Adipose tissue (tissue), 3 donors: ENCODE measurements around the gene BAZ2B. TPM values are rescaled to one million over a fixed set of nuclear protein-coding genes. Genes with fewer than 3 reads are reported as not detected.

Source experiments
- H3K27ac ChIP-seq: one replicate; pipeline ENCODE4 v1.5.1; 2013; ENCODE audit warnings: low read depth, low read length
- WGBS, 3 donors: extraction: QIAGEN DNeasy Blood & Tissue Kit; methylation state at CpG; one replicate each; pipeline ENCODE4 v1.1.7; 2013; 5-methylcytosine and 5-hydroxymethylcytosine counted together
- polyA plus RNA-seq, 3 donors: library from polyadenylated mRNA; stranded (reverse); fragments of 200-250 nt; gene quantifications; one replicate each; pipeline ENCODE4 v1.2.3, GENCODE V29; 2013
- donor health status: healthy with polysubstance abuse.
- donor health status: Bipolar disorder and iron deficiency.
- donor health status: healthy.

The BAZ2B gene
- polyA plus RNA-seq, 3 donors: 10.6 to 21.9 (median 16.3) TPM

DNA sequence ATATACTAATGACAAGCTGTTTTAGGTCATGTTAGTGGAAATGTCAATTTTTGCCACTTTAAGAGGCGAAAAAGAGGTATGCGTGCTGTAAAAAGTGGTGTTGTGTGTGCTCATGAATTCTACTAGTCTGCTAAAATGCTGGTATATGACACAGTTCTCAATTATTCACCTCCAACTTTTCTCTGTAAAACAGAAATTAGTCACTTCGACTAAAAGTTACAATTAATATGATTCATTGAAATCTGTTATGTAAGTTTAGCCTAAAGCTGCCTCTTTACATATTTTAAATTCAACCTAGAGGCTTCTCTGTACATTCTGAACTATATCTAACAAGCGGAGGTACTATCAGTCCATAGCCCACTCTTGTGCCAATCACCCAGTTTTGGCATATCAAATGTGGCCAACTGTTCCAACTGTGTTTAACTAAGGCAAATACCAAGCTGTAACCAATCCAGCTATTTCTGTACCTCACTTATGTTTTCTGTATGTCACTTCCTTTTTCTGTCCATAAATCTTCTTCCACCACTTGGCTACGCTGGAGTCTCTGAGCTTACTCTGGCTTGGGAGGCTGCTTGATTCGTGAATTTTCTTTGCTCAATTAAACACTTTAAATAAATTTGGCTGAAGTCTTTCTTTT, 20.8 kb downstream of the BAZ2B start:
- no peak overlapping the region for H3K27ac ChIP-seq
- WGBS, 3 donors: 64 to 75% (median 66%) methylated on average over 6 of the region's 6 CpGs

DNA sequence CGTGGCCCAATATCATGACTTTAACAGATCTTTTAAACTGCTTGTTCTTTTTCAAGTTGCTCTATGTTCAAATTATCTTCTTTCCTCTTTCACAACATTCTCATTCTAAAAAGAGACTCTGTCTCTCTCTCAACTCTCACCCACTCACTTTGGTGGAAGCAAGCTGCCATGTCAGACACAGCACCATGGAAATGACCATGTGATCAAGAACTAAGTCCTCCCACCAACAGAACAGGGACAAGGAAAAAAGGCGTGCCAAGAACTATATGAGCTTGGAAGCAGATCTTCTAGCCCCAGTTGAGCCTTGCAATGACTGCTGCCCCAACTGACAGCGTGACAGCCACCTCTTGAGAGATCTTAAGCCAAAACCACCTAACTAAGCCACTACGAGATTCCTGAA, 23.9 kb downstream of the BAZ2B start:
- 67 to 72% (median 67%) methylated on average over 4 of the region's 4 CpGs for WGBS, 3 donors

DNA sequence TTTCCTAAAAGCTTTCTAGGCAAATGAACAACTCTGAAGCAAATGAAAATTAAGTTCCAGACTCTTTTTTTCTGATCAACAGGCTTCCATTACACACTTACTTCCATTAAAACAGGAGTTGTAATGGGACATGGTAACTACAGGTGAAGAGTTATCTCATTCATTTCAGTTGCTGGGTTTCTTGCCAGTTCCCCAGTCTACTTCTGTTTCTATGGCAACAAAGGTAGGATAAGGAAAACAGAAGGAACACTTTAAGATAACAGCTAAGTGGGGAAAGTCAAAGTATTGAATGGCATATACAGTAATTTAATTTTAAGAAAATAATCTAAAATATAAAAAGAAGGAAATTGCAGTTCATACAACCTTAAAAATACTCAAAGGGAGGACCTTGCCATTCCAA, 25.1 kb downstream of the BAZ2B start:
- no peak overlapping the region for H3K27ac ChIP-seq

More for the DNA sequence above, 23.9 kb downstream of the BAZ2B start:
- no peak overlapping the region for H3K27ac ChIP-seq

DNA sequence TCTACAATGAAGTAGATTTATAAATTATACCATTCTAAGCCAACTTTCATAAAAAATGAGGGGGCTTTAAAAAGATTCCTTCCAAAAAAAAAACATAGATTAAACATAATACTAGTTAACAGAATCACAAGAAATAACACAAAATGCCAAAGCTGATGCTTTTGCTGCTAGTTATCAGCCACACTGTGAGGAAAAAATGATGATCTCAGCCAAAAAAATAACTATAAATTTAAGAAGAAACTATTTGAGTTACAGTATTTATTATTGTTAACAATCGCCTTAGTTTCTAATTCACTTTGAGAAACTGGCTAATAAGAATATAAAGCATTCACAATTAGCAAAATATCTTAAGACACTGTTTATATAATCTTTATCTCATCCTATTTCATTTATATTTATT, 27.1 kb downstream of the BAZ2B start:
- H3K27ac ChIP-seq: no peak overlapping the region
- WGBS, 3 donors: 80 to 95% (median 88%) methylated on average over 1 of the region's 1 CpG

DNA sequence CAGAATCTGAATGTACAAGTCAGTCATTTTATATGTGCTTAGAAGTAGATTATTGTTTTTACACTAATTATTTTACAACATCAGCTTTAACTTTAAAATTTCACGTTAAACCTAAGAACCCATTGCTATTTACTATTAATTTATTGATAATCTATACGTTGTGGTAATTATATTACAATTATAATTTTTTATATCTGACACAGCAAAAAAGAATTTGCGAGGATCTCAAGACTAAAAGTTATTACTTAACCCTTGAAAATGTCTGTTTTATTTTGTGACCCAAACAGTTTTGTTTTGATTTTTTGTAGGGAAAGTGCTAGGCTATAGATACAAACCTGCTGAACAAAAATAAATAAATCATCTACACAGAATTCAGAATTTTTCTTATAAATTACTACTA, 30.3 kb downstream of the BAZ2B start:
- 42 to 89% (median 80%) methylated on average over 3 of the region's 3 CpGs for WGBS, 3 donors

DNA sequence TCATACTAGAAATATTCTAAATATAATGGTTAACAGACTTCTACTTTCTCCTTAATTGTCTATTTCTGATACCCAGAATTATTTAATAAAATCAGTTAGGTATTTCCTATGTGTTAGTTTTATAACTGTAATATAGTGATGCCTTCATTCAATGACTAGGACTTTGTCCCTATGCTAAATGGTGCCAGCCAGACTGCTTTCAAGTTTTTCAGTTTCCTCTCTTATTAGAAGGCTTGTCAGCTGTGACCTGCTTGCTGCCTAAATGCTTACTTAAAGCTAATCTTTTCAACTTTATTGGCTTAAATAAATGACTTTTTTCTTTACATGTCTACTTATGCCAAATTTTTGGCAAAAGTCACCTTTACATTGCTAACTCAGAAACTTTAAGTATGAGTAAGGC, 30.7 kb downstream of the BAZ2B start:
- H3K27ac ChIP-seq: no peak overlapping the region

More for the DNA sequence above, 30.3 kb downstream of the BAZ2B start:
- H3K27ac ChIP-seq: no peak overlapping the region

DNA sequence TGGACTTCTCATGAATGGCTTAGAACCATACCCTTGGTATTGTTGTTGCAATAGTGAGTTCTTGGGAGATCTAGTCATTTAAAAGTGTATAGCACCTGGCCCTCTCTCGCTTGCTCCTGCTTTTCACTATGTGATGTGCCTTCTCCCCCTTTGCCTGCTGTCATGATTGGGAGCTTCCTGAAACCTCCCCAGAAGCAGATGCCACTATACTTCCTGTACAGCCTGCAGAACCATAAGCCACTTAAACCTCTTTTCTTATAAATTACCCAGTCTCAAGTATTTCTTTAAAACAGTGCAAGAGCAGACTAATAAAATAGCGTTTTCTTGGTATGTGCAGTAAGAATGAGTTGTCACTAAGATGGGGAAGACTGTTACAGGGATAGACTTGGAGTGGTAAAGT, 31.6 kb downstream of the BAZ2B start:
- WGBS, 3 donors: 82 to 96% (median 85%) methylated on average over 2 of the region's 2 CpGs
- no peak overlapping the region for H3K27ac ChIP-seq

DNA sequence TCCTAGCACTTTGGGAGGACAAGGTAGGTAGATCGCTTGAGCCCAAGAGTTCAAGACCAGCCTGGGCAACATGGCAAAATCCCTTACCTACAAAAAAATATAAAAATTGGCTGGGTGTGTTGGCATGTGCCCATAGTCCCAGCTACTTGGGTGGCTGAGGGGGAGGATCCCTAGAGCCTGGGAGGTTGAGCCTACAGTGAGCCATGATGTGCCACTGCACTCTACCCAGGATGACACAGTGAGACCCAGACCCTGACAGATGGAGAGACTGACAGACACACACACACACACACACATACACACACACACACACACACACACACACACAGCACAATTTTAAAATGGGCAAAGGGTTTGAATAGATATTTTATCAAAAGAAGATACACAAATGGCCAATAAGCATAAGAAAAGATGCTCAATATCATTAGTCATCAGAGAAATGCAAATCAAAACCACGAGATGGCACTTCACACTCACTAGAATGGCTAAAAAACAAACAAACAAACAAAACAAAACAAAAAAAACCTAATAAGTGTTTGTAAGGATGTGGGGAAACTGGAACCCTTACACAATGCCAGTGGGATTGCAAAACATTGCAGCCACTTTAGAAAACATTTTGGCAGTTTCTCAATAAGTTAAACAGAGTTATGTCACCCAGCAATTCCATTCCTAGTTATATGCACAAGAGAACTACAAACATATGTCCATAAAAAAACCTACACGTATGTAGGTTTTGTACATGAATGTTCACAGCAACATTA, 42.3 kb downstream of the BAZ2B start:
- no peak overlapping the region for H3K27ac ChIP-seq
- 54 to 67% (median 57%) methylated on average over 3 of the region's 3 CpGs for WGBS, 3 donors

DNA sequence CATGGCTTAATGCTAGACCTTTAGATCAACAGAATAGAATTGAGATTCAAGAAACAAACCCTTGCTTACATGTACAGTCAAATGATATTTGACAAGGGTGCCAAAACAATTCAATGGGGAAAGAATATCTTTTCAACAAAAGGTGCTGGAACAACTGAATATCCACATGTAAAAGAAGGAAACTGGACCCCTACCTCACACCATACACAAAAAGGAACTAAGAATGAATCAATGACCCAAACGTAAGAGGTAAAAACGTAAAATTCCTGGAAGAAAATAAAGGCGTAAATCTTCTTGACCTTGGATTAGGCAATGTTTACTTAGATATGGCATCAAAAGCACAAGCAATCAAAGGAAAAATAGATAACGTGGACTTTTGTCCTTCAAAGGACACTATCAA, 43.1 kb downstream of the BAZ2B start:
- WGBS, 3 donors: 47 to 88% (median 85%) methylated on average over 4 of the region's 4 CpGs
- H3K27ac ChIP-seq: no peak overlapping the region

DNA sequence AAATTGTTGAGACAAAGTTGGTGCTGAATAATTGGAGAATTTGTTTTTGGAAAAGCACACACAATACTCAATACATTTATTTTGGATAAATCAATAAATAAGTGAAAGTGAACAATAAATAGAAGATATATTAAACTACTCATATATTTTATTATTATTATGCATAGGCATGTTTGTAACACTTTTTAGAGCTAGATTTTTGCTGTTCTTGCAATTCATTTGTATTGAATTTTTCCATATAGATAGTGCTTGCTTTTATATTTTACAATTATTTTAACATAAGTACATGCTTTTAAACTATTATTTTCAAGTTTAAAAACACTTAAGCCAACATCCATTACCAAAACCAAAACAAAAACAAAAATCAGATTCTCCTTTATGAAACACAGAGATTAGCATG, 43.9 kb downstream of the BAZ2B start:
- no peak overlapping the region for H3K27ac ChIP-seq

DNA sequence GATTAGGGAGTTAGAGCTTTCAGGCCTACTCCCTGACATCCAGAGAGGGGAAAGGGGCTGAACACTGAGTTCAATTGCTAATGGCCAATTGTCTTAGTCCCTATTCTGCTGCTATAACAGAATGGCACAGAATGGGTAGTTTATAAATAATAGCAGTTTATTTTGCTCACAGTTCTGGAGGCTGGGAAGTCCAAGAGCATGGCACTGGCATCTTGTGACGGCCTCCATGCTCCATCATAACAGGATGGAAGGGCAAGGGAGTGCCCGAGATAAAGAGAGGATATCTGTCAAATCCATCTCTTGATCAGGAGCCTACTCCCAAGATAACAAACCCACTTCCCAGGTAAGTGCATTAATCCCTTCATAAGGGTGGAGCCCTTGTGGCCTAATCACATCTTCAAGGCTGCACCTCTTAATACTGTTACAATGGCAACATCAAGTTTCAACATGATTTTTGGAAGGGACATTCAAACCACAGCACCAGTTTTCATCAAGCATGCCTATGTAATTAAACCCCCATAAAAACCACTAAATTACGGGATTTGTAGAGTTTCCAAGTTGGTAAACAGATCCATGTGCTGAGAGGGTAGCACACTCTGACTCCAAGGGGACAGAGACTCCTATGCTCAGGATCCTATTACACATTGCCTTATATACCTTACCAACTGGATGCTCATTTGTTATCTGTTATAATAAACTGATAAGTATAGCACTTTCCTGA, 44.6 kb downstream of the BAZ2B start:
- 89 to 97% (median 95%) methylated on average over 3 of the region's 3 CpGs for WGBS, 3 donors
- H3K27ac ChIP-seq: no peak overlapping the region

DNA sequence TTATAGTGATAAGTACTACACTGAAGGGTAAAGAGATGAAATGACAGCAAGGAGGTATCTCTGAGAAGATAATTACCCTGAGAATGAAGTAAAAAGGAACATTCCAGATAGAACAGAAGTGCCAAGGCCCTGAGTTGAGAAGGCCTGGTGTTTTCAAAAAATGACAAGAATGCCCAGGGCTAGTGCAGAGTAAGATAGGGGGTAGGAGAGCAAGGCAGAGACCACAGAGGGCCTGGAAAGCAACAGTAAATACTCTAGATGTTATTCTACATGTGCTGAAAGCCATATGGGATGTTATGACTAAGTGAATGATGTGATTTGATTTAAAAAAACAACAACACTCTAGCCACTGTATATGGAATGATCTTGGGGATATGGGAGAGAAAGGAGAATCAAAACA, 52.3 kb downstream of the BAZ2B start:
- no peak overlapping the region for H3K27ac ChIP-seq

DNA sequence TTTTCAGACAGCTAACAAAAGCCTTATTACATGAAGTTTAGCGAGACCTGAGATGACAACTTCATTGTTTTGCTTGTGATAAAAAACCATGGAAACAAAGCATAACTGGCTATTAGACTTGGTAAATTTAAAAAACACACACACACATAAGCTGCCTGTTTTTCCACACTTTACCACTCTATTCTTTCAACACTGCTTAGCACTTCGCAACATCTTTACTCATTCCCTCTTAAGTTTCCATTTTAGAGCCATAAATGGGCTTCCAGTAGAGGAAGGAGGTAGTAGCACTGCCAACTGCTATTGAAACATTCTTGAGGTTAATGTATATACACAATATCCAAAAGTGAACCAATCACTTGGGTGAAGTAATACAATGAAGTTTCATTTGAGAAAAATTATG, 54.1 kb downstream of the BAZ2B start:
- WGBS, 3 donors: 64 to 94% (median 79%) methylated on average over 2 of the region's 2 CpGs
- no peak overlapping the region for H3K27ac ChIP-seq

DNA sequence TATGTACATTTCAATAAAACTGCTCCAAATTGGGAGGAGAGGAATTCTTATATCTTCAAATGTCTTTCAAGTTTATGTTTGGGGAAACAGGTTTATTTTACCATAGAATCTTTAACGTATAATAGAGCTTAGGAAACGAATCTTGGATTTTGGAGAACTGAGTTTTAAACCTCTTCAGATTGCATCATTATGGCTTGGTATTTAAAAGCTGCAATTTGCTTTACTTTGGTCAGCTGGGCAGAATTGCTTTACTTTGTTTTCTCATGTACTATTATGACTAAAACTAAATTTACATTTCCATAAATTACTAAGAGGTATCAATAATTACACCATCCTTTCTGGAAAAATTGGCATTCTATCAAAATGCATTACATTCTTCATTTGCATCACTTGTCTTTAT, 54.6 kb downstream of the BAZ2B start:
- 65 to 88% (median 81%) methylated on average over 2 of the region's 2 CpGs for WGBS, 3 donors
- H3K27ac ChIP-seq: no peak overlapping the region

DNA sequence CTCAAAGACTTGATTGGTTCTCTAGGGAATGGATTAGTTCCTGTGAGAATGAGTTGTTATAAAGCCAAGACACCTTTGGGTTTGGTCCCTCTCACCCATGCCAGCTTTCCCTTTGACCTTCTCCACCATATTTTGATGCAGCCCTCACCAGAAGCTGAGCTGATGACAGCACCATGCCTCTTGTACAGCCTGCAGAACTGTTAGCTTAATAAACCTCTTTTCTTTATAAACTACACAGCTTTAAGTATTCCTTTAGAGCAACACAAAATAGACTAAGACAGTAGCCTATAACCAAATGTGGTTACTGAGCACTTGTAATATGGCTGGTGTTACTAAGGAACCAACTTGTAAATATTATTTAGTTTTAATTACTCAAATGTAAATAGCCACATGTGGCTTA, 55.1 kb downstream of the BAZ2B start:
- H3K27ac ChIP-seq: no peak overlapping the region

DNA sequence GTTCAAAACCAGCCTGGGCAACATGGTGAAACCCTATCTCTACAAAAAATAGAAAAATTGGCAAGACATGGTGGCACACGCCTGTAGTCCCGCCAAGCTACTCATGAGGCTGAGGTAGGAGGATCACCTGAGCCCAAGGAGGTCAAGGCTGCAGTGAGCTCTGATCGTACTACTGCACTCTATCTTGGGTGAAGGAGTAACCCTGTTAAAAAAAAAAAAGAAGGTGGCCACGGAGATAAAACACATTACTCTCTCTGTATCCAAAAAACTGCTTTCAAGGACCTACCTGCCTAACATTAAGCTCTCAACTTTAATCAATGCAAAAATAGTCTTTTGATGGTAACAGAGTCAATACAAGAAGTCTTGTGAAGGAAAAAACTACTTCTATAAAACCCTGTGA, 57.3 kb downstream of the BAZ2B start:
- no peak overlapping the region for H3K27ac ChIP-seq
- 85 to 97% (median 96%) methylated on average over 4 of the region's 4 CpGs for WGBS, 3 donors

DNA sequence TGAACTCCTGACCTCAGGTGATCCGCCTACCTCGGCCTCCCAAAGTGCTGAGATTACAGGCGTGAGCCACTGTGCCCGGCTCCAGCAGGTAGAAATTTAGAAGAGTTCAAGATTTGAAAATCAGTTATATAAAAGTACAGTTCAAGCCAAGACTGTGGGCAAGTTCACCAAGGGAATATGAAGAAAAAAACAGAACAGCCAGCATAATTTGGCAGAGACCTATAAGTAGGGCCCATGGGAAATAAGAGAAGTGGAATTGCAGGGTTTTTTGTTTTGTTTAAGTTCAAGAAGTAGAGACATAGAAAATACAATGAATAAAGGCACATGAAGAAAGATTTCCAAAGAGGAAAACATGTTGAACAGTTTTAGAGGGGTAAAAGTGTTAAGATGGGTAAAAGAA, 57.9 kb downstream of the BAZ2B start:
- whole genome bisulfite sequencing, 3 donors: 90 to 95% (median 93%) methylated on average over 4 of the region's 4 CpGs
- no peak overlapping the region for H3K27ac ChIP-seq

DNA sequence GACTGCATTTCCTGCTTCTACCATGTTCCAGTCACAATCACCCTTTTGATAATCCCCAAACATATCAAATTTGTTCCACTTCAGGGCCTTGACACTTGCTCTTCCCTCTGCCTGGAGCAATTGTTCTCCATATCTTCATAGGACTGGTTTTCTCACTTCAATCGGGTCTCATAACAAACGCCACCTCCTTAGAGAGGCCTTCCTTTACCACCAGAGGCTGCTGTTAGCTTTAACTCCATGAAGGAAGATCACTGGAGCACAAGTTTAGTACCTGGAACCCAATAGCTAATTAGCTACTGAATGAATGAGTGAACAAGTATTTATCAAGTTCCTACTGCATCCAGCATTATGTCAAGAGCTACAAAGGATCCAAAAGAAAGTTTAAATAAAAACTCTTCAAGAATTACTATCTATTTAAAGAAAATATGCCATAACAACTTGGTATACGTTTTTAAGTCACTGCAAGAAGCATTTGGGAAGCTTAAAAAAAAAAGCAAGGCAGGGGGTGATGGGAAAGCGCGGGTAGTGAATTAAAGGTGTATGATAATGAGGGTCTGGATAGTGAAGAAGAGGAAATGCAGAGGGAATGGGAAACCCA, 58.8 kb downstream of the BAZ2B start:
- H3K27ac ChIP-seq: no peak overlapping the region
- WGBS, 3 donors: 70 to 76% (median 73%) methylated on average over 5 of the region's 5 CpGs

DNA sequence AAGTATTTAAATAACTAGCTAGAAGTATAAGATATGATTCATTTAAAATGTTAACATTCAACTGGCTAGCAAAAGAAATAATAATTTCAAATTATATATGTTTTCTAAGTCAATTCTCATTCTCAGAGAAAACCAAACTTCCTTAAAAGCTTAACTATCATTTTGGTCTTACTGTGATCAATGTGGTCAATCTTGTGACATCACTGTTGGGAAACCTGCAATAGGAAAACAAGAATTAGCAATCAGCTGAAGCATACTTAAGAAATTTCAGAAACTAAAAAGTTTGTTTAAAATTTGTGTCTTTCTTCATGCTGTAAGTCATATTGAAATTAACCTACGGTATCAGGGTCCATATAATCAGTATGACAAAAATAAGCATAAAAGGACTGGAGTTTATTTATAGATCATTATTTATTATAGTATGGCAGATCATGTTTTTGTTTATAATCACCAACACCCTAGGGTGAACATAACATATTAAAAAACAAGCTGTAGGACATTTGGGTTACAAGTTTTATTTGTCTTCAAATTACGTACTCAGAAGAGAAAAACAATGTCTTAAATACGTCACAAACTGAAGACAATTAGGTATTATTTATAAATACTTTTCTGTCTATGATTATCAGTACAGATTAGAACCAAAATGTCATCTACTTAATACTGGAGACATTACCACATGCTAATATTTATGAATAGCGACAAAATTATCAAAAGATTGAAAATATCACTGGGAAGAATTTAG, 60.5 kb downstream of the BAZ2B start:
- H3K27ac ChIP-seq: no peak overlapping the region
- WGBS, 3 donors: 83 to 96% (median 85%) methylated on average over 4 of the region's 4 CpGs
